Cardiac septum (tissue), 1 donor: ENCODE results near the gene PCDHA12. TPM values are rescaled to one million over a fixed set of nuclear protein-coding genes. Genes with fewer than 3 reads are reported as not detected.
A peak's percentile ranks its signal among the peaks of the same experiment; 100 is the strongest.
"Not testable (repeated sequence)": the region's sequence is repeated elsewhere in the genome, so short reads cannot be mapped to it uniquely, and the experiment has no call there.

Experiments used
- DNase-seq: peaks from one replicate; pipeline ENCODE4 v3.0.0-alpha.2; 2020; ENCODE audit warnings: low spot score
- intact Hi-C: fragments of 100-400 bp; cut with DNase I; formaldehyde crosslinking; loops from one replicate; pipeline ENCODE4 v1.14.0; 2022
- long read RNA-seq: library from polyadenylated mRNA; unstranded; transcript quantifications from one replicate; pipeline ENCODE4 v2.0.0, GENCODE V29; 2021
- total RNA-seq: library from RNA; stranded (reverse); fragmentation: NEBNext Ultra II Directional; extraction: Animal tissue kit (Norgen Biotek cat#: 25700); gene quantifications from one replicate; pipeline ENCODE4 v1.2.1, GENCODE V29; 2021
- donor health status: DM: no; HTN: no; CAD: no.

PCDHA12 gene, protein sequence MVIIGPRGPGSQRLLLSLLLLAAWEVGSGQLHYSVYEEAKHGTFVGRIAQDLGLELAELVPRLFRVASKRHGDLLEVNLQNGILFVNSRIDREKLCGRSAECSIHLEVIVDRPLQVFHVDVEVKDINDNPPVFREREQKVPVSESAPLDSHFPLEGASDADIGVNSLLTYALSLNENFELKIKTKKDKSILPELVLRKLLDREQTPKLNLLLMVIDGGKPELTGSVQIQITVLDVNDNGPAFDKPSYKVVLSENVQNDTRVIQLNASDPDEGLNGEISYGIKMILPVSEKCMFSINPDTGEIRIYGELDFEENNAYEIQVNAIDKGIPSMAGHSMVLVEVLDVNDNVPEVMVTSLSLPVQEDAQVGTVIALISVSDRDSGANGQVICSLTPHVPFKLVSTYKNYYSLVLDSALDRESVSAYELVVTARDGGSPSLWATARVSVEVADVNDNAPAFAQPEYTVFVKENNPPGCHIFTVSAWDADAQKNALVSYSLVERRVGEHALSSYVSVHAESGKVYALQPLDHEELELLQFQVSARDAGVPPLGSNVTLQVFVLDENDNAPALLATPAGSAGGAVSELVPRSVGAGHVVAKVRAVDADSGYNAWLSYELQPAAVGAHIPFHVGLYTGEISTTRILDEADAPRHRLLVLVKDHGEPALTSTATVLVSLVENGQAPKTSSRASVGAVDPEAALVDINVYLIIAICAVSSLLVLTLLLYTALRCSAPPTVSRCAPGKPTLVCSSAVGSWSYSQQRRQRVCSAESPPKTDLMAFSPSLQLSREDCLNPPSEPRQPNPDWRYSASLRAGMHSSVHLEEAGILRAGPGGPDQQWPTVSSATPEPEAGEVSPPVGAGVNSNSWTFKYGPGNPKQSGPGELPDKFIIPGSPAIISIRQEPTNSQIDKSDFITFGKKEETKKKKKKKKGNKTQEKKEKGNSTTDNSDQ
- total RNA-seq = 0.05 TPM
- long read RNA-seq = 0 reads

DNA sequence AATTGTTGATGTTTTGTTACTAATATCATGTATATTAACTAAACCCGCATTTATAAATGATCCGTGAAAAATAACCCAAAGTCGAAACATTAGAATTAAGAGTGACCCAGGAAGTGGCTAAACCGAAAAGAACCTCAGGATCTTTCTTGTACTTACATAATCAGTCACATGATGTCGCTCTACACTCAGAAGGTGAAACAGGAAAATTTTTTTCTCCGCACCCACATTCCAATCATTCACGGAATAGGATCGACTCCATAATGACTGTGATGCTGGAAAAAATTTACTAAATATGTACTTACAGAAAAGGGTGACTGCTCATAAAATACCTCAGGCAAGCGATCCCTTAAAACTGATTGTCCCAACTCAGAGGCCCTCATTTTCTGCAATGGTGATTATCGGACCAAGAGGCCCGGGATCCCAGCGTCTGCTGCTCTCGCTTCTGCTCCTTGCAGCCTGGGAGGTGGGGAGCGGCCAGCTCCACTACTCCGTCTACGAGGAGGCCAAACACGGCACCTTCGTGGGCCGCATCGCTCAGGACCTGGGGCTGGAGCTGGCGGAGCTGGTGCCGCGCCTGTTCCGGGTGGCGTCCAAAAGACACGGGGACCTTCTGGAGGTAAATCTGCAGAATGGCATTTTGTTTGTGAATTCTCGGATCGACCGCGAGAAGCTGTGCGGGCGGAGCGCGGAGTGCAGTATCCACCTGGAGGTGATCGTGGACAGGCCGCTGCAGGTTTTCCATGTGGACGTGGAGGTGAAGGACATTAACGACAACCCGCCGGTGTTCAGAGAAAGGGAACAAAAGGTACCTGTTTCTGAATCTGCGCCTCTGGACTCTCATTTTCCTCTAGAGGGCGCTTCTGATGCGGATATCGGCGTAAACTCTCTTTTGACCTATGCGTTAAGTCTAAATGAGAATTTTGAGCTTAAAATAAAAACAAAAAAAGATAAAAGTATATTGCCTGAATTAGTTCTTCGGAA, at the start of gene PCDHA12:
PCDHA12 (plus strand) TSS at position 224 of the 981 bp plus-strand sequence; CDS start at position 389, 165 bp downstream.
- no peak for DNase-seq
- intact Hi-C loops = no loop called here

DNA sequence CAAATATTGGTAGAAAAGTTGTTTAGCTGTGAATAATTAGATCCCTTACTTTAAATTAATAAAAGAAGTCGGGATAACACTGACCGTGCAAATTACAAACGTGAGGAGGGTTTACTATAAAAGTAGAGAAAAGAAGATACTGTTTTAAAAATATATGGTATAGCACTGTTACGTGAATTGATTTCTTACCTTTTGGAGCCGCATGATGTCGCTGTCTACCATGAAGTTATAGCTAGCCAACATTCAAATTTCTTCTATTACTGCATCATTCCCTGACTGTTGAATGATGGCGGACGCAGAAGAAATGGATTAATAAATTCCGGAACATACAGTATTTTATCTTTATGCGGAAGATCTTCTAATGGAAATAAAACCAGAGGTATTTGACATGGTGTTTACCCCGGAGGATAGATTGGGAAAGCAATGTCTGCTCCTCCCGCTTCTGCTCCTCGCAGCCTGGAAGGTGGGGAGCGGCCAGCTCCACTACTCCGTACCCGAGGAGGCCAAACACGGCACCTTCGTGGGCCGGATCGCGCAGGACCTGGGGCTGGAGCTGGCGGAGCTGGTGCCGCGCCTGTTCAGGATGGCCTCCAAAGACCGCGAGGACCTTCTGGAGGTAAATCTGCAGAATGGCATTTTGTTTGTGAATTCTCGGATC, 47.3 kb upstream of the PCDHA12 start, which contains the start of gene PCDHA6:
PCDHA6 (plus strand) TSS at position 257 of the 658 bp plus-strand sequence; CDS start at position 389, 132 bp downstream.
- intact Hi-C loops = no loop called here
- no peak for DNase-seq

DNA sequence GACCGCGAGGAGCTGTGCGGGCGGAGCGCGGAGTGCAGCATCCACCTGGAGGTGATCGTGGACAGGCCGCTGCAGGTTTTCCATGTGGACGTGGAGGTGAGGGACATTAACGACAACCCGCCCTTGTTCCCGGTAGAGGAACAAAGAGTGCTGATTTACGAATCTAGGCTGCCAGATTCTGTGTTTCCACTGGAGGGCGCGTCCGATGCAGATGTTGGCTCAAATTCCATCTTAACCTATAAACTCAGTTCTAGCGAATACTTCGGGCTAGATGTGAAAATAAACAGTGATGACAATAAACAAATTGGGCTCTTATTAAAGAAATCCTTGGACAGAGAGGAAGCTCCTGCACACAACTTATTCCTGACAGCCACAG, 46.8 kb upstream of the PCDHA12 start:
- intact Hi-C loops = no loop called here
- no peak for DNase-seq

DNA sequence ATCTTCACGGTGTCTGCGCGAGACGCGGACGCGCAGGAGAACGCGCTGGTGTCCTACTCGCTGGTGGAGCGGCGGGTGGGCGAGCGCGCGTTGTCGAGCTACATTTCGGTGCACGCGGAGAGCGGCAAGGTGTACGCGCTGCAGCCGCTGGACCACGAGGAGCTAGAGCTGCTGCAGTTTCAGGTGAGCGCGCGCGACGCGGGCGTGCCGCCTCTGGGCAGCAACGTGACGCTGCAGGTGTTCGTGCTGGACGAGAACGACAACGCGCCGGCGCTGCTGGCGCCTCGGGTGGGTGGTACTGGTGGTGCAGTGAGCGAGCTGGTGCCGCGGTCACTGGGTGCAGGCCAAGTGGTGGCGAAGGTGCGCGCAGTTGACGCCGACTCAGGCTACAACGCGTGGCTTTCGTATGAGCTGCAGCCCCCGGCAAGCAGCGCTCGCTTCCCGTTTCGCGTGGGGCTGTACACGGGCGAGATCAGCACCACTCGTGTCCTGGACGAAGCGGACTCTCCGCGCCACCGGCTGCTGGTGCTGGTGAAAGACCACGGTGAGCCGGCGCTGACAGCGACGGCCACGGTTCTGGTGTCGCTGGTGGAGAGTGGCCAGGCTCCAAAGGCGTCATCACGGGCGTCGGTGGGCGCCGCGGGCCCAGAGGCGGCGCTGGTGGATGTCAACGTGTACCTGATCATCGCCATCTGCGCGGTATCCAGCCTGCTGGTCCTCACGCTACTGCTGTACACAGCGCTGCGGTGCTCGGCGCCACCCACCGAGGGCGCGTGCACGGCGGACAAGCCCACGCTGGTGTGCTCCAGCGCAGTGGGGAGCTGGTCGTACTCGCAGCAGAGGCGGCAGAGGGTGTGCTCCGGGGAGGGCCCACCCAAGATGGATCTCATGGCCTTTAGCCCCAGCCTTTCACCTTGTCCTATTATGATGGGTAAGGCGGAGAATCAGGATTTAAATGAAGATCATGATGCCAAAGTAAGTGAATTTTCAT, 45.3 kb upstream of the PCDHA12 start:
- intact Hi-C loops, DNase-seq: not testable (repeated sequence)

DNA sequence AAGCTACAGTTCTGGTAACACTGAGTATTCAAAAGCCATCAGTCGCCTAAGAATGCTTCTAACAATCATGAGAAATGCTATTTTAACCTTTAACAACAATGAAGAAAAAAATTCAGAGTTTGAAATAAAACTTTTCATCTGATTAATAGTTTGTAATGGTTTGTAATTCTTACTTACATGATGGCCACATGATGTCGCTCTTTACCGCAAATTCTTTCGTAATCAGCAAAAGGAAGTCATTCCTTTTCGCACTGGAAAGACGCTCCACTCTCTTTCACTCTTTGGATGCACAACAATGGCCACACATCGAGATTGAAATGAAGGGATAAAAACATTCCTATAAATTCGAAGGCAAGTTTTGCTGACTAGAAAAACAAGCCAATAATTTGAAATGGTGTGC, 41.1 kb upstream of the PCDHA12 start, which contains the start of gene PCDHA7:
PCDHA7 (plus strand) TSS at position 277 of the 400 bp plus-strand sequence; CDS start at position 392, 115 bp downstream.
- intact Hi-C loops = no loop called here
- DNase-seq = no peak

DNA sequence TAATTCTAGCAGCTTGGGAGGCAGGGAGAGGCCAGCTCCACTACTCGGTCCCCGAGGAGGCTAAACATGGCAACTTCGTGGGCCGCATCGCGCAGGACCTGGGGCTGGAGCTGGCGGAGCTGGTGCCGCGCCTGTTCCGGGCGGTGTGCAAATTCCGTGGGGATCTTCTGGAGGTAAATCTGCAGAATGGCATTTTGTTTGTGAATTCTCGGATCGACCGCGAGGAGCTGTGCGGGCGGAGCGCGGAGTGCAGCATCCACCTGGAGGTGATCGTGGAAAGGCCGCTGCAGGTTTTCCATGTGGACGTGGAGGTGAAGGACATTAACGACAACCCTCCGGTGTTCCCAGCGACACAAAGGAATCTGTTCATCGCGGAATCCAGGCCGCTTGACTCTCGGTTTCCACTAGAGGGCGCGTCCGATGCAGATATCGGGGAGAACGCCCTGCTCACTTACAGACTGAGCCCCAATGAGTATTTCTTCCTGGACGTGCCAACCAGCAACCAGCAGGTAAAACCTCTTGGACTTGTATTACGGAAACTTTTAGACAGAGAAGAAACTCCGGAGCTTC, 40.6 kb upstream of the PCDHA12 start:
- DNase-seq, intact Hi-C loops: not testable (repeated sequence)

DNA sequence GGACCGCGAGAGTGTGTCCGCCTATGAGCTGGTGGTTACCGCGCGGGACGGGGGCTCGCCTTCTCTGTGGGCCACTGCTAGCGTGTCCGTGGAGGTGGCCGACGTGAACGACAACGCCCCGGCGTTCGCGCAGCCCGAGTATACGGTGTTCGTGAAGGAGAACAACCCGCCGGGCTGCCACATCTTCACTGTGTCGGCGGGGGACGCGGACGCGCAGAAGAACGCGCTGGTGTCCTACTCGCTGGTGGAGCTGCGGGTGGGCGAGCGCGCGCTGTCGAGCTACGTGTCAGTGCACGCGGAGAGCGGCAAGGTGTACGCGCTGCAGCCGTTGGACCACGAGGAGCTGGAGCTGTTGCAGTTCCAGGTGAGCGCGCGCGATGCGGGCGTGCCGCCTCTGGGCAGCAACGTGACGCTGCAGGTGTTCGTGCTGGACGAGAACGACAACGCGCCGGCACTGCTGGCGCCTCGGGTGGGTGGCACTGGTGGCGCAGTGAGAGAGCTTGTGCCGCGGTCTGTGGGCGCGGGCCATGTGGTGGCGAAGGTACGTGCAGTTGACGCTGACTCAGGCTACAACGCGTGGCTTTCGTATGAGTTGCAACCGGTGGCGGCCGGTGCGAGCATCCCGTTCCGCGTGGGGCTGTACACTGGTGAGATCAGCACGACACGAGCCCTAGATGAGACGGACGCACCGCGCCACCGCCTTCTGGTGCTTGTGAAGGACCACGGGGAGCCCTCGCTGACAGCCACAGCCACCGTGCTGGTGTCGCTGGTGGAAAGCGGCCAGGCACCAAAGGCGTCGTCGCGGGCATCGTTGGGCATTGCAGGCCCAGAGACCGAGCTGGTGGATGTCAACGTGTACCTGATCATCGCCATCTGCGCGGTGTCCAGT, 39.2 kb upstream of the PCDHA12 start:
- intact Hi-C loops = no loop called here

DNA sequence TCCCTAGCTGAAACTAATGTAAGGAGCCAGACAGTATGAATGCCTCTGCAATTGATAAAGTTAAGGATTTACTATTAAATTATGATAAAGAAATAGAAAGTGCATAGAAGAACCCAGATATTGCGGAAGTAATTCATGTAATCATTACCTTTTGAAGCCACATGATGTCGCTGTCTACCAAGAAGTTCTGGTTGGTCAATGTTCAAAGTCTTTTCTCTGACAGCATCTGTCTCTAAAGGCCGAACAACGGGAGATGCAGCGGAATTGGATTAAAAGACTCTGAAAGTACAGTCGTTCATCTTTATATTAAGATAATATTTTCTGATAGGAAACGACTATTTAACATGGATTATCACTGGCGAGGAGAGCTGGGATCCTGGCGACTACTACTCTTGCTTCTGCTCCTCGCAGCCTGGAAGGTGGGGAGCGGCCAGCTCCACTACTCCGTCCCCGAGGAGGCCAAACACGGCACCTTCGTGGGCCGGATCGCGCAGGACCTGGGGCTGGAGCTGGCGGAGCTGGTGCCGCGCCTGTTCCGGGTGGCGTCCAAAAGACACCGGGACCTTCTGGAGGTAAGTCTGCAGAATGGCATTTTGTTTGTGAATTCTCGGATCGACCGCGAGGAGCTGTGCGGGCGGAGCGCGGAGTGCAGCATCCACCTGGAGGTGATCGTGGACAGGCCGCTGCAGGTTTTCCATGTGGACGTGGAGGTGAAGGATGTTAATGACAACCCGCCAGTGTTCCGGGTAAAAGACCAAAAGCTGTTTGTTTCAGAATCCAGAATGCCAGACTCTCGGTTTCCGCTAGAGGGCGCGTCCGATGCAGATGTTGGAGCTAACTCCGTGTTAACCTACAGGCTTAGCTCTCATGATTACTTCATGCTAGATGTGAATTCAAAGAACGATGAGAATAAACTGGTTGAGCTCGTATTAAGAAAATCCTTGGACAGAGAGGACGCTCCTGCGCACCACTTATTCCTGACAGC, 33.8 kb upstream of the PCDHA12 start, which contains the start of gene PCDHA8:
PCDHA8 (plus strand) TSS at position 210 of the 985 bp plus-strand sequence; CDS start at position 345, 135 bp downstream.
- DNase-seq = no peak
- intact Hi-C loops = no loop called here

More for the DNA sequence above, 39.2 kb upstream of the PCDHA12 start:
- DNase-seq = no peak

DNA sequence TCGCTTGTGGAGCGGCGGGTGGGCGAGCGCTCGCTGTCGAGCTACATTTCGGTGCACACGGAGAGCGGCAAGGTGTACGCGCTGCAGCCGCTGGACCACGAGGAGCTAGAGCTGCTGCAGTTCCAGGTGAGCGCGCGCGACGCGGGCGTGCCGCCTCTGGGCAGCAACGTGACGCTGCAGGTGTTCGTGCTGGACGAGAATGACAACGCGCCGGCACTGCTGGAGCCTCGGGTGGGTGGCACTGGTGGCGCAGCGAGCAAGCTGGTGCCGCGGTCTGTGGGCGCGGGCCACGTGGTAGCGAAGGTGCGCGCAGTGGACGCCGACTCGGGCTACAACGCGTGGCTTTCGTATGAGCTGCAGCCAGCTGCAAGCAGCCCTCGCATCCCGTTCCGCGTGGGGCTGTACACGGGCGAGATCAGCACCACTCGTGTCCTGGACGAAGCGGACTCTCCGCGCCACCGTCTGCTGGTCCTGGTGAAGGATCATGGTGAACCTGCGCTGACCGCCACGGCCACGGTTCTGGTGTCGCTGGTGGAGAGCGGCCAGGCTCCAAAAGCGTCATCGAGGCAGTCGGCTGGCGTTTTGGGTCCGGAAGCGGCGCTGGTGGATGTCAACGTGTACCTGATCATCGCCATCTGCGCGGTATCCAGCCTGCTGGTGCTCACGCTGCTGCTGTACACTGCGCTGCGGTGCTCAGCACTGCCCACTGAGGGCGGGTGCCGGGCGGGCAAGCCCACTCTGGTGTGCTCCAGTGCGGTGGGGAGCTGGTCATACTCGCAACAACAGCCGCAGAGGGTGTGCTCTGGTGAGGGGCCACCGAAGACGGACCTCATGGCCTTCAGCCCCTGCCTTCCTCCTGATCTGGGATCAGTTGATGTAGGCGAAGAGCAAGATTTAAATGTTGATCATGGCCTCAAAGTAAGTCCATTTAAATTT, 32.0 kb upstream of the PCDHA12 start:
- DNase-seq = no peak
- intact Hi-C loops = no loop called here

DNA sequence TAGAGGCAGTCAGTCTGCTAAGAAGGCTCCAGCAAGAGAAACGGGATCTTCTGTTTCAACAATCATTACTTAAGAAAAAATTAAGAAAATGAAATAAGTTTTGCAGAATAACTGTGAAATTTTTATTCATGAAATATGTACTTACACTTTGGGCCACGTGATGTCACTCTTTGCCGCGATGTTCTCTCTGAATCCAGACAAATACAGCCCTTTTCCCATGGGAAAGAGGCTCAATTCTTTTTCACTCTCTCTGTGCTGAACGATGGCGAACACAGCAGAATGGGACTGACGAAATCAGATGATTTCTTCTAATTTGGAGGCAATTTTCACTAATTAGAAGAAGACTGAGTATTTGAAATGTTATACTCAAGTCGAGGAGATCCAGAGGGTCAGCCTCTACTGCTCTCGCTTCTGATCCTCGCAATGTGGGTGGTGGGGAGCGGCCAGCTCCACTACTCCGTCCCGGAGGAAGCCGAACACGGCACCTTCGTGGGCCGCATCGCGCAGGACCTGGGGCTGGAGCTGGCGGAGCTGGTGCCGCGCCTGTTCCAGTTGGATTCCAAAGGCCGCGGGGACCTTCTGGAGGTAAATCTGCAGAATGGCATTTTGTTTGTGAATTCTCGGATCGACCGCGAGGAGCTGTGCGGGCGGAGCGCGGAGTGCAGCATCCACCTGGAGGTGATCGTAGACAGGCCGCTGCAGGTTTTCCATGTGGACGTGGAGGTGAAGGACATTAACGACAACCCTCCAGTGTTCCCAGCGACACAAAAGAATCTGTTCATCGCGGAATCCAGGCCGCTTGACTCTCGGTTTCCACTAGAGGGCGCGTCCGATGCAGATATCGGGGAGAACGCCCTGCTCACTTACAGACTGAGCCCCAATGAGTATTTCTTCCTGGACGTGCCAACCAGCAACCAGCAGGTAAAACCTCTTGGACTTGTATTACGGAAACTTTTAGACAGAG, 26.7 kb upstream of the PCDHA12 start, which contains the start of gene PCDHA9:
PCDHA9 (plus strand) TSS at position 244 of the 964 bp plus-strand sequence; CDS start at position 358, 114 bp downstream.
- peak; percentile 59 for DNase-seq
- intact Hi-C loops = not testable (repeated sequence)

DNA sequence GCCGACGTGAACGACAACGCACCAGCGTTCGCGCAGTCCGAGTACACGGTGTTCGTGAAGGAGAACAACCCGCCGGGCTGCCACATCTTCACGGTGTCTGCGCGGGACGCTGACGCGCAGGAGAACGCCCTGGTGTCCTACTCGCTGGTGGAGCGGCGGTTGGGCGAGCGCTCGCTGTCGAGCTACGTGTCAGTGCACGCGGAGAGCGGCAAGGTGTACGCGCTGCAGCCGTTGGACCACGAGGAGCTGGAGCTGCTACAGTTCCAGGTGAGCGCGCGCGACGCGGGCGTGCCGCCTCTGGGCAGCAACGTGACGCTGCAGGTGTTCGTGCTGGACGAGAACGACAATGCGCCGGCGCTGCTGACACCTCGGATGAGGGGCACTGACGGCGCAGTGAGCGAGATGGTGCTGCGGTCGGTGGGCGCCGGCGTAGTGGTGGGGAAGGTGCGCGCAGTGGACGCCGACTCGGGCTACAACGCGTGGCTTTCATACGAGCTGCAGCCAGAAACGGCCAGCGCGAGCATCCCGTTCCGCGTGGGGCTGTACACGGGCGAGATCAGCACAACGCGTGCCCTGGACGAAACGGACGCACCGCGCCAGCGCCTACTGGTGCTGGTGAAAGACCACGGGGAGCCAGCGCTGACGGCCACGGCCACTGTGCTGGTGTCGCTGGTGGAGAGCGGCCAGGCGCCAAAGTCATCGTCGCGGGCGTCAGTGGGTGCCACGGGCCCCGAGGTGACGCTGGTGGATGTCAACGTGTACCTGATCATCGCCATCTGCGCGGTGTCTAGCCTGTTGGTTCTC, 25.1 kb upstream of the PCDHA12 start:
- DNase-seq = not testable (repeated sequence)
- intact Hi-C loops = loop anchor here (10.0 kb wide), 1 partner anchor 195 kb away; no protein-coding TSS in a partner anchor
